Endothelial cell of umbilical vein (primary cell): ENCODE data around the gene VPS9D1. TPM values are rescaled to one million over a fixed set of nuclear protein-coding genes. Genes with fewer than 3 reads are reported as not detected.

Experiments
- BruUV-seq: library from RNA; stranded (reverse); fragments of 400-500 nt; replicated peaks from 2 replicates; lab custom pipeline; 2021; lab: Mats Ljungman, UMichigan
- CTCF ChIA-PET: fragments of 300-600, 350-600 bp; sonication (Branson Sonifier 250); formaldehyde crosslinking; loops from one replicate; lab custom pipeline; 2021; ENCODE audit warnings: antibody characterized with exemption, inconsistent platforms; lab: Charles Lee
- POLR2A ChIA-PET: fragments of 300-600, 350-600 bp; sonication (Branson Sonifier 250); formaldehyde crosslinking; loops from one replicate; lab custom pipeline; 2021; ENCODE audit warnings: antibody characterized with exemption, inconsistent platforms; lab: Charles Lee
- DNase-seq: peaks from one replicate; pipeline ENCODE4 v3.0.0-alpha.2; 2011; ENCODE audit warnings: low read depth, low spot score
- FAIRE-seq: peaks from 2 replicates; lab custom pipeline; 2011; peaks lifted over from hg19 to GRCh38; lab: Jason Lieb, UNC
- H2AFZ ChIP-seq: 2 replicates; pipeline ENCODE4 v1.6.0; 2012; ENCODE audit warnings: low read depth, low read length, control low read depth, inconsistent platforms
- H3K27ac ChIP-seq: 2 replicates; pipeline ENCODE4 v1.5.1; 2011; ENCODE audit warnings: low read depth, mild to moderate bottlenecking, control low read depth, low read length, moderate library complexity; ENCODE audit not compliant: insufficient read depth
- H3K27me3 ChIP-seq, 2 experiments: 2 replicates each; pipeline versions ENCODE4 v1.6.0 to v1.6.1; 2011; ENCODE audit warnings: low read length in 2 of 2, mixed read lengths in 1 of 2; ENCODE audit not compliant: control insufficient read depth in 2 of 2, insufficient read depth in 2 of 2
- H3K36me3 ChIP-seq, 2 experiments: 2 replicates in 1 of 2; 3 replicates in 1 of 2; pipeline ENCODE4 v1.5.1; 2011; ENCODE audit warnings: low read length in 2 of 2, mild to moderate bottlenecking in 1 of 2, moderate library complexity in 1 of 2; ENCODE audit not compliant: control insufficient read depth in 2 of 2, insufficient read depth in 2 of 2; ENCODE audit errors: extremely low read depth in 1 of 2
- H3K4me1 ChIP-seq: 3 replicates; pipeline ENCODE4 v1.5.1; 2011; ENCODE audit warnings: mild to moderate bottlenecking, low read length; ENCODE audit not compliant: control insufficient read depth, insufficient read depth; ENCODE audit errors: extremely low read depth
- H3K4me2 ChIP-seq: 2 replicates; pipeline ENCODE4 v1.6.1; 2011; ENCODE audit warnings: low read length, control low read depth, mixed read lengths; ENCODE audit not compliant: insufficient read depth
- H3K4me3 ChIP-seq, 3 experiments: fragments of 200-600 bp in 1 of 3; sonication (generic), shearing (Covaris generic) in 1 of 3; replicated peaks in 1 of 3; 2 replicates each; pipeline ENCODE4 v1.5.1; 2011 to 2016; ENCODE audit warnings: control low read depth in 3 of 3, low read length in 3 of 3, mild to moderate bottlenecking in 2 of 3, inconsistent platforms in 1 of 3, low read depth in 1 of 3, moderate library complexity in 1 of 3; ENCODE audit not compliant: insufficient read depth in 1 of 3
- H3K79me2 ChIP-seq: 2 replicates; pipeline ENCODE4 v1.6.0; 2012; ENCODE audit warnings: low read length, inconsistent platforms; ENCODE audit not compliant: control insufficient read depth, insufficient read depth
- H3K9ac ChIP-seq: replicated peaks from 2 replicates; pipeline ENCODE3; 2011; ENCODE audit warnings: low read length, control low read depth; ENCODE audit not compliant: insufficient read depth; ENCODE audit errors: extremely low read depth
- H3K9me1 ChIP-seq: replicated peaks from 3 replicates; pipeline ENCODE4 v1.6.0; 2011; ENCODE audit warnings: mild to moderate bottlenecking, low read length; ENCODE audit not compliant: control insufficient read depth, insufficient read depth; ENCODE audit errors: extremely low read depth
- H3K9me3 ChIP-seq: replicated peaks from 2 replicates; pipeline ENCODE4 v1.5.1; 2012; ENCODE audit warnings: low read length, inconsistent platforms; ENCODE audit not compliant: control insufficient read depth, insufficient read depth
- H4K20me1 ChIP-seq: replicated peaks from 2 replicates; pipeline ENCODE3; 2011; ENCODE audit warnings: mild to moderate bottlenecking, low read length; ENCODE audit not compliant: control insufficient read depth, insufficient read depth; ENCODE audit errors: extremely low read depth
- EZH2 ChIP-seq: IDR thresholded peaks from 2 replicates; pipeline ENCODE4 v1.6.1; 2012; ENCODE audit warnings: borderline replicate concordance, low read depth, mild to moderate bottlenecking, moderate library complexity, low read length, inconsistent platforms; ENCODE audit not compliant: severe bottlenecking
- FOS ChIP-seq: IDR thresholded peaks from 2 replicates; pipeline ENCODE4 v1.6.1; 2011; ENCODE audit warnings: mild to moderate bottlenecking, low read length, moderate library complexity, borderline replicate concordance; ENCODE audit not compliant: insufficient read depth
- GATA2 ChIP-seq: IDR thresholded peaks from 2 replicates; pipeline ENCODE4 v1.7.0; 2011; ENCODE audit warnings: low read depth, mild to moderate bottlenecking, moderate library complexity, mixed read lengths, low read length; ENCODE audit not compliant: insufficient read length, insufficient read depth
- JUN ChIP-seq: IDR thresholded peaks from 2 replicates; pipeline ENCODE4 v1.6.1; 2011; ENCODE audit warnings: borderline replicate concordance, low read depth; ENCODE audit not compliant: insufficient read length, insufficient read depth
- MYC ChIP-seq: IDR thresholded peaks from one replicate; pipeline ENCODE4 v1.6.1; 2011; ENCODE audit warnings: mild to moderate bottlenecking, low read depth, low read length
- POLR2A ChIP-seq: IDR thresholded peaks from 2 replicates; pipeline ENCODE4 v1.6.1; 2012; ENCODE audit warnings: low read depth, mild to moderate bottlenecking, control low read depth, low read length
- POLR2AphosphoS5 ChIP-seq: IDR thresholded peaks from 2 replicates; pipeline ENCODE4 v1.6.1; 2012; ENCODE audit warnings: low read depth, mild to moderate bottlenecking, control low read depth, low read length, moderate library complexity; ENCODE audit not compliant: insufficient read depth
- dilution Hi-C: fragments of 300-500 bp; cut with MboI; formaldehyde crosslinking; loops from one replicate; pipeline ENCODE4 v1.15.0; 2019; ENCODE audit warnings: low sequenced_read_pairs; ENCODE audit not compliant: extremely low pct_ligation_motif_present
- intact Hi-C: fragments of 100-400 bp; cut with micrococcal nuclease; formaldehyde crosslinking; loops from one replicate; pipeline ENCODE4 v1.10.0; 2022
- polyA plus RNA-seq, 4 experiments: library from polyadenylated mRNA; depleted of rRNA in 3 of 4; stranded (reverse) in 3 of 4; unstranded in 1 of 4; fragments of >200 nt; gene quantifications; 2 replicates each; pipeline versions ENCODE4 v1.2.1 to v1.2.3, GENCODE V29; 2011 to 2012; ENCODE audit warnings: missing spikeins in 1 of 4
- total RNA-seq: library from RNA; stranded (reverse); gene quantifications from 2 replicates; pipeline ENCODE4 v1.2.3, GENCODE V29; 2021
- TF ChIP-seq, protein P1 (sequence below), 2 donors: IDR thresholded peaks; 1 replicate in 1 of 2; 2 replicates in 1 of 2; pipeline ENCODE4 v1.5.1; 2011; ENCODE audit warnings: low read length in 2 of 2, mild to moderate bottlenecking in 2 of 2, moderate library complexity in 2 of 2, control low read depth in 1 of 2, inconsistent platforms in 1 of 2, low read depth in 1 of 2; ENCODE audit not compliant: insufficient read depth in 1 of 2; ENCODE audit errors: extremely low read depth in 1 of 2
- TF ChIP-seq, protein P2 (sequence below): IDR thresholded peaks from 2 replicates; pipeline ENCODE4 v1.6.1; 2011; ENCODE audit not compliant: insufficient read depth, insufficient read length

The VPS9D1 gene
- total and polyA plus RNA-seq, 2 donors (not counting 3 experiments of a cell fraction or from before 2014, with no cell fraction given) = 15.5 to 17.3 TPM

DNA sequence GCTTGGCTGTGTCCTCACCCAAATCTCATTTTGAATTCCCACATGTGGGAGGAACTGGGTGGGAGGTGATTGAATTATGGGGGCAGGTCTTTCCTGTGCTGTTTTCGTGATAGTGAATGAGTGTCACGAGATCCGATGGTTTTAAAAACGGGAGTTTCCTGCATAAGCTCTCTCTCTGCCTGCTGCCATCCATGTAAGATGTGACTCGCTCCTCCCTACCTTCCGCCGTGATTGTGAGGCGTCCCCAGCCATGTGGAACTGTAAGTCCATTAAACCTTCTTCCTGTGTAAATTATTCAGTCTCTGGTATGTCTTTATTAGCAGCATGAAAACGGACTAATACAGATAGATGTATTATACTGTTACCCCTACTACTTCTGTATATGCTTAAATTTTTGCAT, 59.5 kb downstream of the VPS9D1 start:
- peaks cover 12% of the 10 kb centered on the region for H3K4me1 ChIP-seq
- H3K27ac ChIP-seq = no peak overlapping the region
- no peak for TF ChIP-seq EZH2
- H2AFZ ChIP-seq = no peak overlapping the region
- no peaks in the 10 kb centered on the region for H3K9me1 ChIP-seq
- intact Hi-C loops = no loop called here
- POLR2A ChIA-PET = no interaction called here
- no peak overlapping the region for H3K9ac ChIP-seq
- no peaks in the 10 kb centered on the region for H3K36me3 ChIP-seq
- no peak for DNase-seq
- no peak overlapping the region for H3K4me2 ChIP-seq
- CTCF ChIA-PET = no interaction called here
- no peaks in the 10 kb centered on the region for H3K9me3 ChIP-seq
- no peaks in the 10 kb centered on the region for H4K20me1 ChIP-seq
- dilution Hi-C loops = no loop called here
- no peak for FAIRE-seq
- H3K4me3 ChIP-seq = no peak overlapping the region
- BruUV-seq = no TSS peak
- H3K27me3 ChIP-seq = no peaks in the 10 kb centered on the region
- H3K79me2 ChIP-seq = peaks cover 21% of the 10 kb centered on the region

DNA sequence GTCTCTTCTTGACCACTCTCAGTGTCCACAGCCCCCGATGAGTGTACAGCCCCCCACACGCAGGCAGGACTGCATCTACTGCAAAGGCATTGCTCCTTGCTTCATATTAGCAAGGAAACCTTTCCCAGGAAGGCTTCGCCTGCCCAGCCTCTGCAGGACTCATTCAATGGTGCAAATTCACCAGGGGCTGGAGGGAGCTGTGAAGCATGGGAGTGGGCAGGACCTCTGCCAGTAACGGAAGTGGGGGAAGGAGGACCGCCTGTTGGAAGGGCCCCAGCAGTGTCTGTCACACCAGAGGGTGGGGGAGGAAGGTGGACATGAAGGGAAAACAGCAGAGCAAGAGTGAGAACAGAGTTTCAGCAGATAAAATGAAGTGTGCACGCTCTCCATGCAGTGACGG, 60.6 kb downstream of the VPS9D1 start:
- ChIA-PET CTCF (interaction anchor here (1.2 kb wide), 1 partner anchor 10 kb away, joined by 3 read pairs; no protein-coding TSS in a partner anchor), POLR2A (no interaction called here)
- Histone ChIP-seq H3K79me2 (peaks cover 25% of the 10 kb centered on the region), H4K20me1 (no peaks in the 10 kb centered on the region), H3K36me3 (no peaks in the 10 kb centered on the region), H3K9me1 (no peaks in the 10 kb centered on the region), H3K27ac (no peak overlapping the region), H3K27me3 (no peaks in the 10 kb centered on the region), H2AFZ (no peak overlapping the region), H3K4me2 (no peak overlapping the region), H3K4me3 (no peak overlapping the region), H3K9ac (no peak overlapping the region), H3K4me1 (peaks cover 13% of the 10 kb centered on the region), H3K9me3 (no peaks in the 10 kb centered on the region)
- DNase-seq (no peak), FAIRE-seq (no peak)
- no TSS peak for BruUV-seq
- TF ChIP-seq POLR2AphosphoS5 (no peak), POLR2A (no peak), FOS (no peak), JUN (no peak), EZH2 (no peak), MYC (no peak), GATA2 (no peak)
- TF ChIP-seq, protein P1, sequence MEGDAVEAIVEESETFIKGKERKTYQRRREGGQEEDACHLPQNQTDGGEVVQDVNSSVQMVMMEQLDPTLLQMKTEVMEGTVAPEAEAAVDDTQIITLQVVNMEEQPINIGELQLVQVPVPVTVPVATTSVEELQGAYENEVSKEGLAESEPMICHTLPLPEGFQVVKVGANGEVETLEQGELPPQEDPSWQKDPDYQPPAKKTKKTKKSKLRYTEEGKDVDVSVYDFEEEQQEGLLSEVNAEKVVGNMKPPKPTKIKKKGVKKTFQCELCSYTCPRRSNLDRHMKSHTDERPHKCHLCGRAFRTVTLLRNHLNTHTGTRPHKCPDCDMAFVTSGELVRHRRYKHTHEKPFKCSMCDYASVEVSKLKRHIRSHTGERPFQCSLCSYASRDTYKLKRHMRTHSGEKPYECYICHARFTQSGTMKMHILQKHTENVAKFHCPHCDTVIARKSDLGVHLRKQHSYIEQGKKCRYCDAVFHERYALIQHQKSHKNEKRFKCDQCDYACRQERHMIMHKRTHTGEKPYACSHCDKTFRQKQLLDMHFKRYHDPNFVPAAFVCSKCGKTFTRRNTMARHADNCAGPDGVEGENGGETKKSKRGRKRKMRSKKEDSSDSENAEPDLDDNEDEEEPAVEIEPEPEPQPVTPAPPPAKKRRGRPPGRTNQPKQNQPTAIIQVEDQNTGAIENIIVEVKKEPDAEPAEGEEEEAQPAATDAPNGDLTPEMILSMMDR (IDR thresholded peaks at IDR 0.05; ENCODE audit: extremely low read depth in 1 of 2, insufficient read depth in 1 of 2, low read depth in 1 of 2, low read length in 2 of 2) = no peak
- TF ChIP-seq, protein P2, sequence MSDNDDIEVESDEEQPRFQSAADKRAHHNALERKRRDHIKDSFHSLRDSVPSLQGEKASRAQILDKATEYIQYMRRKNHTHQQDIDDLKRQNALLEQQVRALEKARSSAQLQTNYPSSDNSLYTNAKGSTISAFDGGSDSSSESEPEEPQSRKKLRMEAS = no peak
- intact Hi-C loops = no loop called here
- dilution Hi-C loops = no loop called here
